RWPE1 (cell line): ENCODE data around the gene PSMA3.

ENCODE experiments used
- CTCF ChIA-PET: fragments of 350-600 bp; sonication (Branson Sonifier 250); formaldehyde crosslinking; extraction: SDS; loops from one replicate; lab custom pipeline; 2021; lab: Yijun Ruan, JAX
- POLR2A ChIA-PET: fragments of 400-600 bp; formaldehyde crosslinking; extraction: SDS; loops from one replicate; lab custom pipeline; 2020; ENCODE audit warnings: antibody characterized with exemption; ENCODE audit not compliant: low non-redundant PET; lab: Yijun Ruan, JAX
- DNase-seq: peaks from one replicate; pipeline ENCODE4 v3.0.0; 2012; ENCODE audit warnings: low spot score
- H3K27ac ChIP-seq: fragments of 450-650 bp; 2 replicates; pipeline ENCODE4 v1.5.1; 2017
- CTCF ChIP-seq: fragments of 450-650 bp; conservative IDR thresholded peaks from 2 replicates; pipeline ENCODE4 v1.5.1; 2017; ENCODE audit warnings: low read depth, mild to moderate bottlenecking

Gene PSMA3

GRCh38 chr14:58278177-58278576 lies 33.5 kb downstream of the PSMA3 start:
- no peak overlapping the region for H3K27ac ChIP-seq
- POLR2A ChIA-PET: no interaction called here
- no peak for TF ChIP-seq CTCF
- DNase-seq: no peak
- CTCF ChIA-PET: no interaction called here

GRCh38 chr14:58280954-58281787 lies 36.5 kb downstream of the PSMA3 start:
- CTCF ChIA-PET: no interaction called here
- POLR2A ChIA-PET: interaction anchor here (0.5 kb wide), 1 partner anchor 97 kb away, joined by 3 read pairs; no protein-coding TSS in a partner anchor
- DNase-seq: peak; percentile 84
- no peak for TF ChIP-seq CTCF
- no peak overlapping the region for H3K27ac ChIP-seq

- TF ChIP-seq CTCF: no peak
- POLR2A ChIA-PET: interaction anchor here (0.5 kb wide), 1 partner anchor 97 kb away, joined by 3 read pairs; no protein-coding TSS in a partner anchor
Measured at GRCh38 chr14:58281969-58282368, 37.3 kb downstream of the PSMA3 start.

GRCh38 chr14:58282925-58283593 lies 38.4 kb downstream of the PSMA3 start:
- POLR2A ChIA-PET: no interaction called here

More at GRCh38 chr14:58281969-58282368, 37.3 kb downstream of the PSMA3 start:
- H3K27ac ChIP-seq: peak overlapping the region; percentile 64
- DNase-seq: no peak
- CTCF ChIA-PET: no interaction called here

GRCh38 chr14:58283730-58284129 lies 39.1 kb downstream of the PSMA3 start:
- no peak for DNase-seq
- TF ChIP-seq CTCF: no peak
- H3K27ac ChIP-seq: no peak overlapping the region
- CTCF ChIA-PET: interaction anchor here (0.6 kb wide), 1 partner anchor 124 kb away, joined by 4 read pairs; no protein-coding TSS in a partner anchor
- POLR2A ChIA-PET: no interaction called here

More at GRCh38 chr14:58282925-58283593, 38.4 kb downstream of the PSMA3 start:
- TF ChIP-seq CTCF: no peak
- DNase-seq: no peak
- H3K27ac ChIP-seq: no peak overlapping the region
- CTCF ChIA-PET: no interaction called here

GRCh38 chr14:58285132-58285531 lies 40.5 kb downstream of the PSMA3 start:
- no peak overlapping the region for H3K27ac ChIP-seq
- DNase-seq: no peak
- CTCF ChIA-PET: no interaction called here
- no peak for TF ChIP-seq CTCF
- POLR2A ChIA-PET: no interaction called here
